Progenitor cell of endocrine pancreas (in vitro differentiated cells): ENCODE measurements around the gene MAP2K6. TPM values are rescaled to one million over a fixed set of nuclear protein-coding genes. Genes with fewer than 3 reads are reported as not detected.

Experiments
- DNase-seq: peaks from one replicate; pipeline ENCODE4 v3.0.0; 2021; ENCODE audit warnings: low spot score; ENCODE audit not compliant: unreplicated experiment
- H3K27ac Mint-ChIP-seq: 2 replicates; pipeline ENCODE4 v1.8.0; 2021; ENCODE audit warnings: mild to moderate bottlenecking, moderate library complexity, mixed read lengths
- H3K27me3 Mint-ChIP-seq: 2 replicates; pipeline ENCODE4 v1.8.0; 2021; ENCODE audit warnings: mixed read lengths
- H3K36me3 Mint-ChIP-seq: 2 replicates; pipeline ENCODE4 v1.8.0; 2022; ENCODE audit warnings: mixed read lengths; ENCODE audit not compliant: insufficient read depth
- H3K4me1 Mint-ChIP-seq: 2 replicates; pipeline ENCODE4 v1.8.0; 2021; ENCODE audit warnings: low read depth, mixed read lengths
- H3K4me3 Mint-ChIP-seq: 2 replicates; pipeline ENCODE4 v1.8.0; 2021; ENCODE audit warnings: low read depth, mild to moderate bottlenecking, moderate library complexity, mixed read lengths
- H3K9me3 Mint-ChIP-seq: 2 replicates; pipeline ENCODE4 v1.8.0; 2021; ENCODE audit warnings: low read depth, mixed read lengths
- total RNA-seq: library from RNA; stranded (reverse); gene quantifications from 2 replicates; pipeline ENCODE4 v1.2.1, GENCODE V29; 2021
- TF ChIP-seq, protein P1 (sequence below): fragments of 200-600 bp; sonication (generic); IDR thresholded peaks from one replicate; pipeline ENCODE4 v1.5.0; 2021; ENCODE audit warnings: antibody characterized with exemption, mild to moderate bottlenecking; ENCODE audit not compliant: unreplicated experiment

MAP2K6 gene
- total RNA-seq, 1 donor from 2014 or later = 44.7 TPM

DNA sequence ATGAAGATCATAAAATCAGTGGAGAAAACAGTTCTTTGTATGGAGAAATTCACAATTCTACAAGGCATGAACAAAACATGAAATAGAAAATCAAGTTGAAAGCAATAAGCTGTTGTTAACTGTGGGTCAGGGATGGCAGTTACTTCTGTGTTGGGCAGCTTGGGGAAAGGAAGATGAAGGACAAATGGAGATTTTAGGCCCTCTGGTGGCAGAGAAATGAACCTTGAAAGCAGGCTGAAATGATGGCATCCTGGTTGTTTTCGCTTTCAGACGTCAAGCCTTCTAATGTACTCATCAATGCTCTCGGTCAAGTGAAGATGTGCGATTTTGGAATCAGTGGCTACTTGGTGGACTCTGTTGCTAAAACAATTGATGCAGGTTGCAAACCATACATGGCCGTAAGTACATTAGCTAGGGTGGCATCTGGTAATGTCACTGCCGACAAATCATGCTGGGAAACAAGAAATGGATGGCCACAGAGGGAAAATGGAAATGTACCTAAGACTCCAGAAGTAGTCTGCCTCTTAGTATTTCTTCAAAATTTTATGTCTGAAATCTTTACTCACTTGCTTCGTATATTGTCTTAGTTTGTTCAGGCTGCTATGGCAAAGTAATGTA is 108.9 kb downstream of the MAP2K6 start:
- no peaks in the 10 kb centered on the region for H3K27me3 Mint-ChIP-seq
- TF ChIP-seq, protein P1, sequence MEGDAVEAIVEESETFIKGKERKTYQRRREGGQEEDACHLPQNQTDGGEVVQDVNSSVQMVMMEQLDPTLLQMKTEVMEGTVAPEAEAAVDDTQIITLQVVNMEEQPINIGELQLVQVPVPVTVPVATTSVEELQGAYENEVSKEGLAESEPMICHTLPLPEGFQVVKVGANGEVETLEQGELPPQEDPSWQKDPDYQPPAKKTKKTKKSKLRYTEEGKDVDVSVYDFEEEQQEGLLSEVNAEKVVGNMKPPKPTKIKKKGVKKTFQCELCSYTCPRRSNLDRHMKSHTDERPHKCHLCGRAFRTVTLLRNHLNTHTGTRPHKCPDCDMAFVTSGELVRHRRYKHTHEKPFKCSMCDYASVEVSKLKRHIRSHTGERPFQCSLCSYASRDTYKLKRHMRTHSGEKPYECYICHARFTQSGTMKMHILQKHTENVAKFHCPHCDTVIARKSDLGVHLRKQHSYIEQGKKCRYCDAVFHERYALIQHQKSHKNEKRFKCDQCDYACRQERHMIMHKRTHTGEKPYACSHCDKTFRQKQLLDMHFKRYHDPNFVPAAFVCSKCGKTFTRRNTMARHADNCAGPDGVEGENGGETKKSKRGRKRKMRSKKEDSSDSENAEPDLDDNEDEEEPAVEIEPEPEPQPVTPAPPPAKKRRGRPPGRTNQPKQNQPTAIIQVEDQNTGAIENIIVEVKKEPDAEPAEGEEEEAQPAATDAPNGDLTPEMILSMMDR = peak; percentile 72
- no peaks in the 10 kb centered on the region for H3K4me1 Mint-ChIP-seq
- no peak overlapping the region for H3K4me3 Mint-ChIP-seq
- H3K9me3 Mint-ChIP-seq = no peaks in the 10 kb centered on the region
- DNase-seq = no peak
- peaks cover 53% of the 10 kb centered on the region for H3K36me3 Mint-ChIP-seq
- H3K27ac Mint-ChIP-seq = no peak overlapping the region

DNA sequence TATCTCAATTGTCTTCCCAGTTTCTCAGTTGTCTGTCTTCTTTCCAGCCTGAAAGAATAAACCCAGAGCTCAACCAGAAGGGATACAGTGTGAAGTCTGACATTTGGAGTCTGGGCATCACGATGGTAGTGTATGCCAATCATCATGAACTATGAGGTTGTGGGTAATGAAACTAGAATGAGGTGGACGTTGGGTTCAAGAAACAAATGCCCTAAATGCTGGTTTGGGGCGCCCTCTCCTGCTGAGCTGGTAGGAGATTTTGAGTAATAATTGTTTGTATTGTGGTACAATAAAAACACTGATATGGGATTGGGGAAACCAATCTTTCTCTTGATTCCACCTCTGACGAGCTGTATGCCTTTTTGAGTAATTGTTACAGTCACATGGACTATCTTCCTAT is 110.4 kb downstream of the MAP2K6 start:
- H3K4me1 Mint-ChIP-seq = no peaks in the 10 kb centered on the region
- peaks cover 42% of the 10 kb centered on the region for H3K36me3 Mint-ChIP-seq
- H3K4me3 Mint-ChIP-seq = no peak overlapping the region
- no peaks in the 10 kb centered on the region for H3K9me3 Mint-ChIP-seq
- H3K27ac Mint-ChIP-seq = no peak overlapping the region
- TF ChIP-seq, protein P1 = no peak
- no peaks in the 10 kb centered on the region for H3K27me3 Mint-ChIP-seq
- DNase-seq = no peak

- no peaks in the 10 kb centered on the region for H3K4me1 Mint-ChIP-seq
- H3K27ac Mint-ChIP-seq = no peak overlapping the region
- H3K9me3 Mint-ChIP-seq = no peaks in the 10 kb centered on the region
- peaks cover 36% of the 10 kb centered on the region for H3K36me3 Mint-ChIP-seq
- no peak overlapping the region for H3K4me3 Mint-ChIP-seq
- DNase-seq = peak; percentile 11
- TF ChIP-seq, protein P1 = peak; percentile 89
- no peaks in the 10 kb centered on the region for H3K27me3 Mint-ChIP-seq
Observed at GRCh38 chr17:69525920-69526841, 111.7 kb downstream of the MAP2K6 start.

DNA sequence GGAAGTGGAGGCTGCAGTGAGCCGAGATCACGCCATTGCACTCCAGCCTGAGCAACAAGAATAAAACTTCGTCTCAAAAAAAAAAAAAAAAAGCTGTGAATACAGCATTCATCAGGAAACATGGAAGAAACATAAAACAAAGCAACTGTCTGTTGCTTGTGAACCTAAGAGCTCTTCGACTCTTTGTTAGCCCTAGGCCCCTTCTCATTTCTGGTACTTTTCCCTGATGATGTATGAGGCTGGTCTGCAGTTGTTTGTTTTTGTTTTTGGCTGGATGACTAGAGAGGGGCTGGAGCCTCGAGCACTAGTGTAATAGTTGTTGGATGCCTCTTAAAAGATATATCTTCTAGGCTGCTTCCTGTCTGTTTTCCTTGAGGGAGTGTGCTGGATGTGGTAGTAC is 113.5 kb downstream of the MAP2K6 start:
- no peak overlapping the region for H3K27ac Mint-ChIP-seq

More for the DNA sequence above, 113.5 kb downstream of the MAP2K6 start:
- Mint-ChIP-seq H3K36me3 (peaks cover 37% of the 10 kb centered on the region), H3K4me1 (no peaks in the 10 kb centered on the region), H3K9me3 (no peaks in the 10 kb centered on the region), H3K4me3 (no peak overlapping the region), H3K27me3 (no peaks in the 10 kb centered on the region)
- no peak for DNase-seq
- TF ChIP-seq, protein P1 = no peak
